HuH-7 (cell line): Measurements from ENCODE around the gene COX7A2.

Experiments used
- DNase-seq: peaks from one replicate; pipeline ENCODE4 v3.0.0; 2011; ENCODE audit warnings: low spot score

COX7A2 gene

DNA sequence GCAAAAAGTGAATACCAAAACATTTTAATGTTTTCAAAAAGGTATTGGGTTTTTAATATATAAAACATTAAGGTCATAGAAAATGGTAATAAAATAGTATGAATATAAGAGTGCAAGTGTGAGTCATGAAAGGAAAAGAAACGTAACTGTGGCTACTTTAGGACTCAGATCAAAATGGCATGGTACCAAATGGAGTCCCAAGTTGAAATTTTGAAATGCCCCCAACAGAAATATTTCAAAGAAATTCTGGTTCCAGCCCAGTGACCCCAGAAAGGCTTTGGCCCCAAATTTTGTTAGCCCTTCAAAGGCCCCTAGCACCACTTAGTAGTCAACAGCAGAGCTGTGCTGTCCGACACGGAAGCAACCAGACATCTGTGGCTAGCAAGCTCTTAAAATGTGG lies 43.7 kb downstream of the COX7A2 start:
- no peak for DNase-seq

DNA sequence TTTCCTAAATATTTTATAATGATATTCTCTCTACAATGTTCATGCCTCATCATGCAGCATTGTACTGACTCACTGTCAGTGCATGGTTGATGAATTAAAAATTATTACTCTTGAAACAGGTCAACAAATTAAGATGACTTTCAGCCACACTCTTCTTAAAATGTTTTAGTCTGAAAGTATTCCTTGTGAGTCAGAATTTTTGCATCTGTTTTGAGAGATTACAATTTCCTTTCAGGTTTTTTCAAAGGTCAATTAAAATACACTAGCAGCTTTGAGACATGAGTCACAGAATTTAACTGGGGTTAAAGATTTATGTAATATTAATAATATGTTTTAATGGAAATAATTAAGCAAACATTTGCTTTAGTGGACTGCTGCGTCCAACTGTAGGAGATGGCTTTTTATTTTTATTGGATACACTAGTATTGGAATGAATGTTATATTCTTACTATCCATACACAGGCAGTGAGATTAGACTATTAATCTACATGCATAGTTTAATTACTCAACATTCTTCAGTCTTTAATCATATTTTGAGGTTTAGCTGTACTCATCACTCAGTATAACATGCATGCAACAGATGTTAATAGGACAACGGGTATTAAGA lies 47.4 kb downstream of the COX7A2 start:
- no peak for DNase-seq

DNA sequence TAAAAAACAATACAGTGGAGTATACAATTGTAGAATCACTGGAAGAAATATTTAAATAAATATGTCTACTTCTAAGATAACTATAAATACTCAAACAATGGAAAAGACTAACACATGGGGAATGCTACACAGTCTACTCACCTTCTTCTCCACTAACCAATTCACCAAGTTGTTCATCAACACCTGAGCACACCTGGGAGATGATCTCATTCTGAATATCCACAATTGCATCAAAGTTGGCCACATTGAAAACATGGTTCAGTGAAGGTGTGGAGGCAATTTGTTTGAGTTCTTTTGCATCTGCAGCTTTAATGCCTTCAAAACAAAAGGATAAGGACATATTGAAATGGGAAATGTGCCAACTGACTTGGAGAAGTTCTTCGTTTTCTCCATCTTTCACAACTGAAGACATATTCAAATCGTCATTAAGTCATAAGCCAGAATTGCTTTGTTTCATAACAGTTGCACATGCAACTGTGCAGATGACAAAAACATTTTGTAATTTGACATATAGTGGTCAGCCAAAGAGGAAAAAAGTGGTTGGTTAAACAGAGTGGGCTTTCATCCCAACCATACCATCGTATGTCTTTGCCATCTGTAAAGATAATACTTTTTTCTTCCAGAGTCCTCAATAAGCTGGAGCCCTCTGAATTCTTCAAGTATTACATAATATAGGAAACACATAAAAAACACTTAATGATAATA lies 55.2 kb downstream of the COX7A2 start:
- DNase-seq, result no peak
